Gastrocnemius medialis (tissue), 4 donors: ENCODE results near the gene HIGD2B.

Source experiments
- CTCF ChIP-seq, 5 experiments: fragments of 450-650 bp in 3 of 5; fragments of 200-600 bp in 2 of 5; sonication (generic) in 2 of 5; IDR thresholded peaks in 4 of 5; conservative IDR thresholded peaks in 1 of 5; 1 replicate in 4 of 5; 2 replicates in 1 of 5; pipeline ENCODE4 v1.5.1; 2016 to 2019; ENCODE audit warnings: antibody characterized with exemption in 5 of 5, mild to moderate bottlenecking in 3 of 5, moderate library complexity in 3 of 5
- POLR2A ChIP-seq, 2 donors: fragments of 450-650 bp; IDR thresholded peaks; one replicate each; pipeline ENCODE4 v1.6.1; 2017; ENCODE audit warnings: antibody characterized with exemption in 2 of 2, mild to moderate bottlenecking in 2 of 2, moderate library complexity in 2 of 2

GRCh38 chr15:72698938-72699337, 13.0 kb upstream of the HIGD2B start:
- TF ChIP-seq CTCF (IDR thresholded peaks at IDR 0.05 in 4 of 5, conservative IDR thresholded peaks at IDR 0.05 in 1 of 5) (no peak), POLR2A (IDR thresholded peaks at IDR 0.05) (no peak)
